ENCODE data around the gene ANG. TPM values are rescaled to one million over a fixed set of nuclear protein-coding genes. Genes with fewer than 3 reads are reported as not detected.

Gene ANG
- total and polyA plus RNA-seq, 7 experiments from 2014 or later, result 0.40 to 3.5 (median 1.6) TPM; not detected in 3

- Histone ChIP-seq H3K4me3 (ENCODE audit: low read length) (no peak overlapping the region), H3K4me1 (ENCODE audit: control insufficient read depth in 2 of 2, insufficient read depth in 2 of 2, low read length in 2 of 2) (peaks cover 0 to 6% of the 10 kb centered on the region in 2 donors), H3K9me3 (ENCODE audit: control insufficient read depth in 2 of 3, low read length in 3 of 3) (no peaks in the 10 kb centered on the region), H3K36me3 (ENCODE audit: control insufficient read depth in 2 of 3, insufficient read depth in 3 of 3, low read length in 3 of 3) (no peaks in the 10 kb centered on the region), H3K27me3 (ENCODE audit: control insufficient read depth in 2 of 2, insufficient read depth in 2 of 2, low read length in 2 of 2) (peaks cover 9 to 25% of the 10 kb centered on the region in 2 donors), H3K27ac (ENCODE audit: low read depth, low read length) (no peak overlapping the region)
- Mint-ChIP-seq H3K4me3 (peak overlapping the region; percentile 43 to 73 (median 61)), H3K27ac (peak overlapping the region in 1 of 9 donors; percentile 69), H3K9me3 (peaks cover 0 to 5% (median 0%) of the 10 kb centered on the region in 11 donors), H3K4me1 (peaks cover 18 to 34% (median 31%) of the 10 kb centered on the region in 7 donors), H3K27me3 (peaks cover 71 to 78% (median 73%) of the 10 kb centered on the region in 5 donors), H3K36me3 (peaks cover 0 to 7% (median 0%) of the 10 kb centered on the region in 5 donors)
- POLR2A ChIA-PET, result no interaction called here
- intact Hi-C loops (cut with micrococcal nuclease), result loop anchor here (1.0 to 5.0 kb wide), 3 partner anchors 23 to 41 kb away; no protein-coding TSS in a partner anchor
- CTCF ChIA-PET, result interaction anchor here (0.7 kb wide), 1 partner anchor 136 kb away, joined by 4 read pairs; no protein-coding TSS in a partner anchor
- ATAC-seq (peak; percentile 56), DNase-seq (peak in 8 of 9 donors; percentile 22 to 61 (median 36))
Observed at GRCh38 chr14:20652996-20653975, 35.3 kb upstream of the ANG start.

- Mint-ChIP-seq H3K4me3 (no peak overlapping the region), H3K36me3 (peaks cover 0 to 7% (median 0%) of the 10 kb centered on the region in 5 donors), H3K9me3 (peaks cover 0 to 5% (median 0%) of the 10 kb centered on the region in 11 donors), H3K4me1 (peaks cover 18 to 34% (median 33%) of the 10 kb centered on the region in 7 donors), H3K27me3 (peaks cover 66 to 82% (median 71%) of the 10 kb centered on the region in 5 donors), H3K27ac (no peak overlapping the region)
- Histone ChIP-seq H3K4me1 (ENCODE audit: control insufficient read depth in 2 of 2, insufficient read depth in 2 of 2, low read length in 2 of 2) (peaks cover 0 to 6% of the 10 kb centered on the region in 2 donors), H3K9me3 (ENCODE audit: control insufficient read depth in 2 of 3, low read length in 3 of 3) (no peaks in the 10 kb centered on the region), H3K27me3 (ENCODE audit: control insufficient read depth in 2 of 2, insufficient read depth in 2 of 2, low read length in 2 of 2) (peaks cover 9 to 25% of the 10 kb centered on the region in 2 donors), H3K36me3 (ENCODE audit: control insufficient read depth in 2 of 3, insufficient read depth in 3 of 3, low read length in 3 of 3) (no peaks in the 10 kb centered on the region), H3K4me3 (ENCODE audit: low read length) (no peak overlapping the region), H3K27ac (ENCODE audit: low read depth, low read length) (no peak overlapping the region)
- ChIA-PET CTCF (interaction anchor here (0.7 to 1.5 kb wide), 2 partner anchors 37 to 304 kb away, joined by 3 read pairs; no protein-coding TSS in a partner anchor), POLR2A (no interaction called here)
- no peak for ATAC-seq
- intact Hi-C loops (cut with micrococcal nuclease), result no loop called here
- DNase-seq, result no peak
Observed at GRCh38 chr14:20655851-20656250, 32.7 kb upstream of the ANG start.

- H3K27ac Mint-ChIP-seq, result no peak overlapping the region
- POLR2A ChIA-PET, result no interaction called here
- intact Hi-C loops (cut with micrococcal nuclease), result no loop called here
Observed at GRCh38 chr14:20656274-20656673, 32.3 kb upstream of the ANG start.

GRCh38 chr14:20657216-20658211 lies 31.1 kb upstream of the ANG start:
- peaks cover 54 to 70% (median 64%) of the 10 kb centered on the region in 5 donors for H3K27me3 Mint-ChIP-seq
- no peaks in the 10 kb centered on the region for H3K9me3 ChIP-seq (ENCODE audit: control insufficient read depth in 2 of 3, low read length in 3 of 3)
- POLR2A ChIA-PET, result interaction anchor here (0.6 to 1.1 kb wide), 2 partner anchors 21 to 24 kb away, joined by 3 to 4 read pairs; no protein-coding TSS in a partner anchor
- H3K27ac Mint-ChIP-seq, result peak overlapping the region in 1 of 9 donors; percentile 25
- H3K4me3 Mint-ChIP-seq, result peak overlapping the region in 4 of 10 donors; percentile 2 to 25 (median 12)
- H3K36me3 Mint-ChIP-seq, result peaks cover 0 to 7% (median 0%) of the 10 kb centered on the region in 5 donors
- DNase-seq (peak in 3 of 9 donors; percentile 17 to 33 (median 22)), ATAC-seq (peak; percentile 73)
- H3K36me3 ChIP-seq (ENCODE audit: control insufficient read depth in 2 of 3, insufficient read depth in 3 of 3, low read length in 3 of 3), result no peaks in the 10 kb centered on the region
- peaks cover 3 to 18% of the 10 kb centered on the region in 2 donors for H3K27me3 ChIP-seq (ENCODE audit: control insufficient read depth in 2 of 2, insufficient read depth in 2 of 2, low read length in 2 of 2)
- no peak overlapping the region for H3K4me3 ChIP-seq (ENCODE audit: low read length)
- H3K9me3 Mint-ChIP-seq, result peaks cover 0 to 5% (median 0%) of the 10 kb centered on the region in 11 donors
- H3K27ac ChIP-seq (ENCODE audit: low read depth, low read length), result no peak overlapping the region
- CTCF ChIA-PET, result interaction anchor here (0.9 to 2.5 kb wide), 8 partner anchors 24 to 267 kb away, joined by 3 to 17 read pairs (median 3); no protein-coding TSS in a partner anchor
- intact Hi-C loops (cut with micrococcal nuclease), result no loop called here
- H3K4me1 ChIP-seq (ENCODE audit: control insufficient read depth in 2 of 2, insufficient read depth in 2 of 2, low read length in 2 of 2), result peaks cover 0 to 7% of the 10 kb centered on the region in 2 donors
- peaks cover 25 to 44% (median 35%) of the 10 kb centered on the region in 7 donors for H3K4me1 Mint-ChIP-seq

More at GRCh38 chr14:20656274-20656673, 32.3 kb upstream of the ANG start:
- Histone ChIP-seq H3K4me3 (ENCODE audit: low read length) (no peak overlapping the region), H3K9me3 (ENCODE audit: control insufficient read depth in 2 of 3, low read length in 3 of 3) (no peaks in the 10 kb centered on the region), H3K4me1 (ENCODE audit: control insufficient read depth in 2 of 2, insufficient read depth in 2 of 2, low read length in 2 of 2) (peaks cover 0 to 6% of the 10 kb centered on the region in 2 donors), H3K27ac (ENCODE audit: low read depth, low read length) (no peak overlapping the region), H3K36me3 (ENCODE audit: control insufficient read depth in 2 of 3, insufficient read depth in 3 of 3, low read length in 3 of 3) (no peaks in the 10 kb centered on the region), H3K27me3 (ENCODE audit: control insufficient read depth in 2 of 2, insufficient read depth in 2 of 2, low read length in 2 of 2) (peaks cover 9 to 25% of the 10 kb centered on the region in 2 donors)
- CTCF ChIA-PET, result interaction anchor here (0.7 to 1.5 kb wide), 4 partner anchors 25 to 304 kb away, joined by 3 to 5 read pairs (median 3); no protein-coding TSS in a partner anchor
- Mint-ChIP-seq H3K4me3 (no peak overlapping the region), H3K27me3 (peaks cover 64 to 82% (median 70%) of the 10 kb centered on the region in 5 donors), H3K36me3 (peaks cover 0 to 7% (median 0%) of the 10 kb centered on the region in 5 donors), H3K4me1 (peaks cover 18 to 34% (median 33%) of the 10 kb centered on the region in 7 donors), H3K9me3 (peaks cover 0 to 5% (median 0%) of the 10 kb centered on the region in 11 donors)
- ATAC-seq (no peak), DNase-seq (no peak)

- no peak overlapping the region for H3K27ac ChIP-seq (ENCODE audit: low read depth, low read length)
- Mint-ChIP-seq H3K4me3 (no peak overlapping the region), H3K27me3 (peaks cover 47 to 66% (median 61%) of the 10 kb centered on the region in 5 donors), H3K36me3 (peaks cover 0 to 7% (median 0%) of the 10 kb centered on the region in 5 donors), H3K9me3 (peaks cover 0 to 5% (median 0%) of the 10 kb centered on the region in 11 donors), H3K4me1 (peaks cover 30 to 45% (median 35%) of the 10 kb centered on the region in 7 donors), H3K27ac (no peak overlapping the region)
- no peaks in the 10 kb centered on the region for H3K9me3 ChIP-seq (ENCODE audit: control insufficient read depth in 2 of 3, low read length in 3 of 3)
- ATAC-seq (no peak), DNase-seq (no peak)
- H3K27me3 ChIP-seq (ENCODE audit: control insufficient read depth in 2 of 2, insufficient read depth in 2 of 2, low read length in 2 of 2), result peaks cover 0 to 13% of the 10 kb centered on the region in 2 donors
- no peak overlapping the region for H3K4me3 ChIP-seq (ENCODE audit: low read length)
- intact Hi-C loops (cut with micrococcal nuclease), result no loop called here
- POLR2A ChIA-PET, result no interaction called here
- CTCF ChIA-PET, result interaction anchor here (0.8 to 2.5 kb wide), 4 partner anchors 10 to 40 kb away, joined by 3 to 17 read pairs (median 3); no protein-coding TSS in a partner anchor
- H3K36me3 ChIP-seq (ENCODE audit: control insufficient read depth in 2 of 3, insufficient read depth in 3 of 3, low read length in 3 of 3), result no peaks in the 10 kb centered on the region
- peaks cover 0 to 9% of the 10 kb centered on the region in 2 donors for H3K4me1 ChIP-seq (ENCODE audit: control insufficient read depth in 2 of 2, insufficient read depth in 2 of 2, low read length in 2 of 2)
Observed at GRCh38 chr14:20658246-20658645, 30.3 kb upstream of the ANG start.
